Astrocyte of the hippocampus (primary cell): ENCODE data around the gene HS3ST3B1.

Experiments
- DNase-seq: peaks from one replicate; pipeline ENCODE4 v3.0.0; 2011; ENCODE audit warnings: low read depth, low spot score

HS3ST3B1 gene

DNA sequence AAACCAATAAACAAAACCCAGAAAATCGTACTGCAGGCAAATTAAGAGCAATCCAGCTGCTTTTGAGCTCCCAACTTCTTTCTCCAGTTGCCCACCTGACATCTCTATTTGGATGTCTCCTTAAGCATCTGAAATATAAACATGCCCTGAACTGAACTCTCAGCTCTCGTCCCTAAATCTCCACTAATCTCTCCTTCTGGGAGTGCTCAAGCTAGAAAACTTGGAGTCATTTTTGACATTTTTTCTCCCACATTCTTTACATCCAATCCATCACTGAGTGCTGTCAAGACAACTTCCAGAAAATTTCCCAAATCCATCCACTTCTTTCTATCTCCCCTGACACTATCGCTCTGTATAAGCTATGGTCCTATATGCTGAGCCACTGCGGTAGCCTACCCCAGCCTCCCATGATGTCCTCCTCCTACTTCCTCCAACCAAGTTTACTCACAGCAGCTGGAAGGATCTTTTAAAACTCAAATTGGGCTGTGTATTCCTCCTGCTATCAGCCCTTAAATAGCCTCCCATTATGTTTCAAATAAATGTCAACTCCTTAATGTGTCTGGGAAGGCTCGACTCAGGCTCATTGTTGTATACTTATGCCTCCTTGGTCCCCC, 53.1 kb downstream of the HS3ST3B1 start:
- no peak for DNase-seq

DNA sequence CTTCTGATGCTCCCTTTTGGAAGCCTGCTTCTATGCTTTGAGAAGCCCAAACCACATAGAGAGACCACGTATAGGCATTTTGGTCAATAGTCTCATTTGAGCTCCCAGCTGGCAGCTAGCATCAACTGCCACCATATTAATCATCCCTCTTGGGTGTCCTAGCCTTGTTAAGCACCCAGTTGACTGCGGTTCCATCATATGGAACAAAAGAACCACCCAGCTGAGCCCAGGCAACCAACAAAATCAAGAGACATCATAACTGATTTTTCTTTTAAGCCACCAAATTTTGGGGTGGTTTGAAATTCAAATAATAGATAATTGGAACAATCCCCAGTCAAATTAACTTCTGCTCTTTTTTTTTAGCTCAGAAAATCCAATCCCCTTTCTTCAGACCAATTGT, 53.9 kb downstream of the HS3ST3B1 start:
- no peak for DNase-seq

DNA sequence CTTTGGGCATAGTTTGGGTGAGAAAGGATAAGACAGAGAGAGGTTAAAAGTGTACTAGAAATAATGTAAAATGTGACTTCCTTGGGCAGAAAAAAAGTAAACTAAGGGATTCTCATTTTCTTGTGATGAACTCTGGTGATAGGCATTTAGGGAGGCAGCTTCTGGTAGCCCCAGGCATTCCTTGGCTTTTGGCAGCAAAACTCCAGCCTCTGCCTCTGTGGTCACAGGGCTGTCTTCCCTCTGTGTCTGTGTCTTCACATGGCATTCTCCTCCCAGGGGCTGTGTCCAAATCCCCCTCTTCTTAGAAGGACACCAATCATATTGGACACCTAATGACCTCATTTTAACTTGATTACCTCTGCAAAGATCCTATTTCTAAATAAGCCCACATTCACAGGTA, 54.7 kb downstream of the HS3ST3B1 start:
- no peak for DNase-seq

DNA sequence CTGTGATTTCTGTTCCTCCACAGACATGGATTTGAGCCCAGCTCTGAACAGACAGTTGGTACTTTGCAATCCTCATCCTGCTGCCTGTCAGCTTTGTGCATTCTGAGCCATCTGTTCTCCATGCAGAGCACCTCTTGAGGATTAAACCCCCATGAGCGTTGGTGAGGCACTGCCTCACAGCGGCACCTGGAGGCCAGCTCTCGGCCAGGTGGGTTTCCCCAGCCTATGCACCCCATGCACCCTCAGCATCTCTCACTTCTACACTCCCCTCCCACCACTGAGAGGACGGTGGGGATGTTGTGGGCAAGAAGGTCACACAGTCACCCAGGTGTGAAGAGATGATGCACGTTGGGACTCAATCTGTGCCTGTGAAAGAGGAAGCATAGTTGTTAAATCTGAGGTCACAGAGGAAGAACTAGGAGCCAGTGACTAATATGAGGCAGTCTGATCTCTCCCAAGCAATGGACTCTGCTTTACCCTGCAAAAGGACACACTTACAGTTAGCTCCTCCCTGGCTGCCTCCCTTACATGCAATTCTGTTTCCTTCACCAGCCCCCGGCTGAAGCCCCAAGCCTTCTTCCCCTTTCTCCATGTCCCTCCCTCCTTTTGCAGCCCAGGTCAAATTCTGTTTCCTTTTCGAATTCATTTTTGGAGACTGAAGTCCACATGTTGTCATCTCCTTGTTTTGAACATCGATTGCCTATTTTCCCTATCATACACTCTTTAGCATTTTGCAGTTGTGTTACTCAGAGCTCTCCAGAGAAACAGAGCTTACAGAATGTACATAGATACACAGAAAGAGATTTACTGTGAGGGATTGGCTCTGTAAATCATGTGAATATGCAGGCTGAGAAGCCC, 58.5 kb downstream of the HS3ST3B1 start:
- no peak for DNase-seq

DNA sequence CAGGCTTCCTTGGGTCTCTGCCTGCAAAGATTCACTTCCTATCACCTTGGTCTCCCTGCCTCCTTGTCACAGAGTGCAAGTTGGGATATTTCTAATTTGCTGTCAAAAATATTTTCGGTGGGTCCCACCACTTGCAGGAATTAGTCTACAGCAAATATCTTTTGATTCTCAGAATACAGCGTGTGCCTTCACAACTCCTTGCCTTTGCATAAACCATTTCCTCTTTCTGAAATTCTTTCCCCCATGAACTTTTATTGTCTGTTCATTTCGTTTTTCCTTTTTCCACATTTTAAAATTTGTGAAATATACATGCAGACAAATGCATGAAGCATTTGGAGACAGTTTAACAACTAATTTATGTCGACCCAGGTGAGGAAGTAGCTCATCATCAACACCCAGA, 60.0 kb downstream of the HS3ST3B1 start:
- no peak for DNase-seq

DNA sequence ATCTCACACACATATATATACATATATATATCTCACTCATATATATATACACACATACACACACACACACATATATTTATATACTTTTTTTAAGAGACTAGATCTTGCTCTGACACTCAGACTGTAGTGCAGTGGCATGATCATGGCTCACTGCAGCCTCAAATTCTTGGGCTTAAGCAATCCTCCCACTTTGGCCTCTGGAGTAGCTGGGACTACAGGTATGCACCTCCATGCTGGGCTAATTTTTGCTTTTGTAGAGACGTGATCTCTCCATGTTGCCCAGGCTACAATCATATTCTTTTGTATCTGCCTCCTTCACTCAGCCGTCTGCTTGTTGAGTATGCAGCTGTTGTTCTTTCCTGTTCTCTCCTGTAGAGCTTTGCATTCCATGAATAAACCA, 60.6 kb downstream of the HS3ST3B1 start:
- no peak for DNase-seq

DNA sequence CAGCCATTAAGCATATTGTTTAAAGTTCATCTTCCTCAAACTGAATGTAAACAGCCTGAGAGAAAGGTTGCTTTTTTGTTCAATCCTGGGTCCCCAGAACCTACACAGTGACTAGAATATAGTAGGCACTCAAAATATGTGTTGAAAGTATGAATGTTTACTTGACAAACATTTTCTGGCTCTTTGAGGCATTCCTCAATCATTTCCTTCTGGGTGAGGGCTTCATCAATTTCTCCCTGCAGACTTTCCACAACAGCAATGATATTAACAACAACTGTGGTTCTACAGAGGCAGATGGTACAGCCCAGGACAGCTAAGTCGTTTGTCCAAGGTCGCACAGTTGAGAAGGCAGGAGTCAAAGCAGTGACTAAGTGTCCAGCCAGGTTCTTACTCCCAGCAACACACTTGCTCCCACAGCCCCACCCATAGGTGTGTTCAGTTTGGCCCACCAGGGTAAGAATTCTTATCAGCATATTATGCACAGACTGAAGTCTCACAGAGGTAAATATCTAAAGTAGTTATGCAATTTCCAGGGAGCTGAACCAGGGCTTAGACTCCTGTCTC, 61.1 kb downstream of the HS3ST3B1 start:
- DNase-seq: no peak

DNA sequence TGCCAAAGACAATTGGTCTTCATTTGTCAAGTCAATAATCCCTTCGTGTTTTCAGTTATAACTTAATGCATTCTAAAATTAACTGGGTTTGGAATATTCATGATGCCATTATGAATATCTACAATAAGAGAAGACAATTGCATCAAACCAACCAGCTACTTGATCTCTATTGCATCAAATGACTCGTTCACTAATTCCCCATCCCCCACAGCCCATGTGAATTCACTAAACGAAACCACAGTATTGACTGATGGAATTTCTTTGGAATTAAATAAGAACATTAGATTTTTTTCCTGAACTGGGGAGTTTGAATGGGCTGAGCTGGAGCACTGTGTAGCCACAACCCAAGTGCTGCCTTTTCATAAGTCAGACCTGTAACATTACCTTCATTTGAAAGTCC, 65.3 kb downstream of the HS3ST3B1 start:
- no peak for DNase-seq

DNA sequence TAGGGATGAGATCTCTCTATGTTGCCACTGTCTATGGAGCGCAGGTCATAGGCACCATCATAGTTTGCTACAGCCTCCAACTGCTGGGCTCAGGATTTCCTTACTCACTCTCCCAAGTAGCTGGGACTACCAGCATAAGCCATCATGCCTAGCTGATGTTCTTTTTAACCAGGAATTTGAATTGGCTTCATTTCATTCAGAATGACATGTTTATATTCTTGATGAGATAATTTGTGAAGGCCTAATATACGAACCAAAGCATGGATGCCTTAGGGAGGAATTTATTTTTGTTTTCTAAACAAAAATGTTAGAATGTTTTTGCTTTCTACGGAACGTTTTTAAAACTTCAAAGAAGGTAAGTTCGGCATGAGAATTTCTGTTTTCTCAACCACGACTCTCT, 71.6 kb downstream of the HS3ST3B1 start:
- DNase-seq: no peak

DNA sequence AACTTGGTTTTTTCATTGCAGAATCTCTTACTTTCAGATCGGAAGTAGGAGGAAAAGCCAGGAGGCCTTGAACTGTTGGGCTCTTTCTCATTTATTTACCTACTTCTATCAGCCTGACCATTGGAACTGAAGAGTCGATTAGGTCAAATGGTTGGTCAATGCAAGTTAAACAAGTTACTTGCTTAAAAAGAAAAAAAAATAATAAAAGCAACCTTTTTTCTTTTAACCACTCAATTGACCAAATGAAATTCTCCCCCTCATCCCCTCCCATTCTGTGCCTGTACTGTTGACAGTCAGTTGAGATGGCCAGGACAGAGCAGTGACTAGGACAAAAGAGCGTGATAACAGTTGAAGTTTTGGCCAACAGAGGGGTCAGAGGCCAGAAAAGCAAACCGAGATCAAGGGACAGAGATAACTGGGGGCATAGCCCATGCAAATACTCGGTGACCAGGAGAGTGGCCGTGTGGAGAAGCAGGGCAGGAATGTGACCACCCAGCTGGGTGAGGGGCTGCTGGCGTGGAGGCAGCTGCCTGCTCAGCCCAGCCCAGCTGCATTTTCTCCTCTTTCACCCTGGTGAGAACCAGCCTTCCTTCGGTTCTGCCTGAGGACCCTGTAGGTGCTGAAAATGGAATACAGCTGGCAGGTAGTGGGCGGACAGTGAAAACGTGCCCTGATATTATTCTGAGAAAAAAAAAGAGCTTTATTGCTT, 72.2 kb downstream of the HS3ST3B1 start:
- DNase-seq: no peak

DNA sequence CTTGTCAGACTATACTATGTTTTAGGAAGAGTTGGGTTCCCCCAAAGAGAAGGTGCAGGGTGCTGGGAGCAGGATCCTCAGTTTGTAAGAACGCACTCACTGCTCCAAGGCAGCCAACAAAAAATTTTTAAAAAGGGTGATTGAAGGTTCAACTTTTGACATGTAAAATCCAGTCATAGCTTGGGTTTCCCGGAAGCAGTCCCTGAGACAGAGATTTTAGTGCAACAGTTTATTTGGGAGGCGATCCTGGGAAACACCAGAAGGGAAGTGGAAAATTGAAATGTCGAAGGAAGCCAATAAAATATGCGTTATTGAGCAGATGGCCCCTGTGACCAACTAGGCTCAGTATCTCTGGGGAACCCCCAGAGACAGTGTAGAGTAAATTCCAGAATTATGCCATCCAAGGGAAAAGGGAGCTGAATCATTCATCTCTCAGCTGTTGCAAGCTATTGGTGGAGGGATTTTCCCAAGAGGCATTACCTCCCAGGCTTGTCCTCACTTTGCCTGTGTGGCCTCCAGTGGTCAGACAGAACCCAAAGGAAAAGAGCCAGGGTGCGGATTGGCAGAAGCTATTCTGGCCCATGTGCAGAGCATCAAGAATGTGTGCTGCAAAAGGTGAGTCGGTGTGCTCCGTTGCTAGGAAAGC, 72.9 kb downstream of the HS3ST3B1 start:
- DNase-seq: no peak

DNA sequence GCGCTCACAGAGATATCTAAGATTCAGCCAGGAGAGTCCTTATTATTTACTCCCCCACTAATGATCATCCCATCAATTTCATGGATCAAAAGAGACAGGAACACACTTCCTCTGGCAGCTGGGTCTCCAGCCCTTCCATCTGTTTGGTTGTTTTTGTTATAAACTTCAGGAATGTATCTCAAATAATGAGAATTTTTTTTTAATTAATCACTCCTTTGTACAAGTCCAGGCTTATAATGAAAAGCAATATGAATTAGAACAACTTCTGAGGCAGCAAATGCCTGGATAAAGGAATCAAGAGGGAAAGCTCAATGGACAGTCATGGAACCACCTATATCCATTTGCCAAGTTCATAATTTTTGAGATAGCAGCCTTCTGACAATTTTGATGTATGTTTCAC, 73.4 kb downstream of the HS3ST3B1 start:
- DNase-seq: no peak

DNA sequence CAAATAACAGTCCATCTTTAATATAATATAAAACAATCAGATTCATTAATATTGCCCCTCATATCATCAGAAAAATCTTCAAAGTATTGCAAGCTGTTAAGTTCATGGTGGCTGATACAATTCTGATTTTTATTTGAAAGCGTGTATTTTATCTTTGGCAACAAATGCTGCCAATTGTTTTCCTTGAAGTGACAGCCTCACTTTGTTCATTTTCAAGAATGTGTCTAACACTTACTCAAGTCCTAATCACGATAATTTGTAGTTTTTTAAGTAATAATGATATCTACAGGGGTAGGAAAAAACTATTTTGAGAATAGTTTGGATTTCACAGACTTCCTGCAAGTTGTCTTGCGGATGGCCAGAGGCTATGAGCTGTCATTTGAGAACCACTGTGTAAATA, 75.8 kb downstream of the HS3ST3B1 start:
- no peak for DNase-seq

DNA sequence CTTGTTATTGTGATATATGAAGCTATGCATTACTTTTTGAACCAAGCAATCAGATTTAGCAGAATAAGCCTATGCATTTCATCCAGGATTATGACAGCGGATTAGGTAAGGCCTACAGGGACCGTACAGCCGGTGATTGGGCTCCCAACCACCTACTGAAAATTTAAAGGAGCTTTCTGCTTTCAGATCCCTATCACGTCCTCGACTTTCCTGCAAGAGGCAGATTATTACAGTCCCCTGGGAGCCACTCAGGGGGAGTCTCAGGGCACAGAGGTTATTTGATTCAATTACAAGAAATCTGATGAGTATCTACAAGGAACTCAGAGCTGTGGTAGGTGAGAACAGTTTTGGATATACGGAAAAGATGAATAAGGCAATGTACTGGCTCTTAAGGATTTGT, 80.7 kb downstream of the HS3ST3B1 start:
- no peak for DNase-seq

DNA sequence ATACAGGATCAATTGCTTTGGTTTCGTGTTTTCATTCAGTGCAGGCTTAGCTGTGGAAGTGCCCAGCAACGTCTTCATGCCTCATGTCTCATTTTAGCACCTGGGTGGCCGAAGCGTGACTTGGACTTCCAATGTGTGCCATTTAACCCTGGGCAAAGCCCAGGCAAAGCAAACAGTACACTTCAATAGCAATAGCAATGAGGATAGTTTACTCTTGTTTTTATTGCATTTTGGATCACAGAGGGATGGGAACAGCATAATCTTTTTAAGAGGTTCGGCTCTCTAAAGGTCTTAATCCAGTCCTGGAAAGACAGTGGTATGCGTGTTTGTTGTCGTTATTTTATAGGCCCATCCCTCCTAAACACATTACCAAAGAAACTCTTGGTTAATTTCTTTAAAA, 86.2 kb downstream of the HS3ST3B1 start:
- no peak for DNase-seq

DNA sequence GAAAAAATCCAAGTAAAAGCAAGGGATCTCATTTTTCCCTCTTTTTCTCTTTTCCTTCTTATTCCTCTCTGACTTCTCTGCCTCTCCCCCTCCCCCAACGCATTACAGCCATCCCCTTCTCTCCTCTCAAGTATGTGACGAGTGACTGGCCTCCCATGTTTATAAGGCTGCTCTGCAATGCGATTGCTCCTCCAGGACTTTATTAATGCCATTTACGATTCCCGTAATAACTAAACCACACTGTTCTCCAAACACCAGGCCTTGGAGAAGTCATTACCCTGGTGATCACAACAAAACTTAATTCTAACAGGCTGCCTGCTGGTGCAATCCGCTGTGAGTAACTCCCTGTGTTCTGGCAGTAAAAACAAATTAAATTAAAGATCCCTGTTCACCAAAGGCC, 88.8 kb downstream of the HS3ST3B1 start:
- DNase-seq: no peak

DNA sequence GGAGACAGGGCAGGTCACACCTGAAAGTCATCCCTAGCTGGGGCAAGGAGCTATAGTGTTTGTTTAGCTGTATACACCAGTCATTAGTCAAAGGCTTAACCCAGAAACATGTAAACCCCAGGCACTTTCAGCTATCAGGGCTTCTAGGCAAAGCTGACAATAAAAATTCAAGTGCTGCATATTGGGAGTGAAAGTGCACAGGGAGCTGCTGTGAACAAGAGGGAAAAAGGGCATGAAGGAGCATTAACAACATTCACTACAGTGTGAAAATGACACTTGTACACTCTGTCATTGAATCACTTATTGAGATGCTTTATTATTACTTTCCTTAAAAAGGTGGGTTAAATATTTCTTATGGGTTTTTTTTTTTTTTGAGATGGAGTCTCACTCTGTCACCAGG, 92.8 kb downstream of the HS3ST3B1 start:
- DNase-seq: no peak

DNA sequence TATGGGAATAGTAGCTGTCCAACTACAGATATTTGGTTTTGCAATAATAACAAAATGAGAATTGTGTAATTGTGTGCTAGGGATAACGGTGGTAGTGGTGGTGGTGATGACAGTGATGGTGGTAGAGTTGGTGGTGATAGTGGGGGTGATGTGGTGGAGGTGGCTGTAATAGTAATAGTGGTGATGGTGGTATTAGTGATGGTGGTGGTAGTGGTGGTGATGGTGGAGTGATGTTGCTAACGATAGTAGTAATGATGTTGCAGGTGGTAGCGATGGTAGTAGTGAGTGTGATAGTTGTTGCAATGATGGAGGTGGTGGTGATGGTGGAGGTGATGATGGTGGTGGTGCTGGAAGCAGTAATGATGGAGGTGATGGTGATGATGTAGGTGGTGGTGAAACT, 94.4 kb downstream of the HS3ST3B1 start:
- no peak for DNase-seq

DNA sequence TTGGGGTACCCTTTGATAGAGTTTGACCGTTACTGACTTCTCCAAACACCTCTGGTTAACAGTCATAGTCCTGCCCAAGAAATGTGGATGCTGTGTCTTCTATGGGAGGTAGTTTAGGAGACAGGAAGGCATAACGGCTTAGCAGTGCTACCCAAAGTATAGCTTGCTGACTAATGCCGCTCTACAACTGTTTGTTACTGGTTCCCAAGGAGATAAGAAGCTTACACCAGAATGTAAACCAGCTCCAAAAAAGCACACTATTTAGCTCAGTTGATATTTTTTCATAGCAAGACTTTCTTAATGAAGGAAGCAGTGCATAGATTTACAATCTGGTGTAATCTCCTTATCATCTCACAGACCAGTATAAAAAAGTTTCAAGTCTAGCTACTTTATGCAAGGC, 95.7 kb downstream of the HS3ST3B1 start:
- DNase-seq: no peak

DNA sequence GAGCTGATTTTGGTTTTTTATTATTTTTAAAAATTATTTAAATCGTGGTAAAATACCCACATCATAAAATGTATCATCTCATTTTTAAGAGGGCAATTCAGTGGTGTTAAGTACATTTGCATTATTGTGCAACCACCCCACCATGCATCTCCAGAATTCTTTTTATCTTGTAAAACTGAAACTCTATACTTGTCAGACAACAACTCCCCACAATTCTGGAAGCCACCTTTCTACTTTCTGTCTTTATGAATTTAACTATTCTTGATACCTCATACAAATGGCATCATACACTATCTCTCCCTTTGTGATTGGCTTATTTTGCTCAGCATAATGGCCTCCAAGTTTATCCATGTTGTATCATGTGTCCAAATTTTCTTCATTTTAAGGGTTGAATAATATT, 97.9 kb downstream of the HS3ST3B1 start:
- no peak for DNase-seq
